Transverse colon (tissue), 4 donors: ENCODE results near the gene PHLDA2. TPM values are rescaled to one million over a fixed set of nuclear protein-coding genes. Genes with fewer than 3 reads are reported as not detected.
A peak's percentile ranks its signal among the peaks of the same experiment; 100 is the strongest.

Source experiments
- DNase-seq: peaks from one replicate; pipeline ENCODE4 v3.0.0-alpha.2; 2019
- H3K27ac ChIP-seq, 4 donors: fragments of 200-600 bp; sonication (generic); 2 replicates each; pipeline ENCODE4 v1.5.1; 2016 to 2018; ENCODE audit warnings: inconsistent platforms in 4 of 4
- H3K27me3 ChIP-seq: fragments of 200-600 bp; sonication (generic); 2 replicates; pipeline ENCODE4 v1.5.1; 2017; ENCODE audit warnings: inconsistent platforms
- H3K36me3 ChIP-seq, 4 donors: fragments of 200-600 bp; sonication (generic); 2 replicates each; pipeline ENCODE4 v1.5.1; 2017 to 2019; ENCODE audit warnings: inconsistent platforms in 4 of 4
- H3K4me1 ChIP-seq, 4 donors: fragments of 200-600 bp; sonication (generic); 2 replicates each; pipeline ENCODE4 v1.5.1; 2017 to 2020; ENCODE audit warnings: inconsistent platforms in 4 of 4
- H3K4me3 ChIP-seq, 4 donors: fragments of 200-600 bp; sonication (generic); 1 replicate in 1 of 4; 2 replicates in 3 of 4; pipeline versions ENCODE4 v1.5.1 to v1.6.1; 2017 to 2019; ENCODE audit warnings: inconsistent platforms in 4 of 4
- H3K9me3 ChIP-seq, 2 donors: fragments of 200-600 bp; sonication (generic); 2 replicates each; pipeline ENCODE4 v1.5.1; 2017 to 2019; ENCODE audit warnings: inconsistent platforms in 2 of 2
- CTCF ChIP-seq, 5 experiments: fragments of 200-600 bp in 3 of 5; fragments of 450-650 bp in 2 of 5; sonication (generic) in 3 of 5; IDR thresholded peaks; 1 replicate in 2 of 5; 2 replicates in 3 of 5; pipeline ENCODE4 v1.5.1; 2016 to 2017; ENCODE audit warnings: antibody characterized with exemption in 5 of 5, inconsistent platforms in 3 of 5, mild to moderate bottlenecking in 2 of 5, moderate library complexity in 1 of 5
- EP300 ChIP-seq: sonication (generic); formaldehyde crosslinking; IDR thresholded peaks from one replicate; pipeline ENCODE4 v1.6.1; 2017; ENCODE audit warnings: antibody characterized with exemption, low read depth
- POLR2A ChIP-seq: fragments of 450-650 bp; IDR thresholded peaks from one replicate; pipeline ENCODE4 v1.6.1; 2016; ENCODE audit warnings: antibody characterized with exemption, mild to moderate bottlenecking, moderate library complexity
- POLR2AphosphoS5 ChIP-seq, 3 donors: sonication (generic); formaldehyde crosslinking; IDR thresholded peaks; one replicate each; pipeline ENCODE4 v1.6.1; 2016; ENCODE audit warnings: antibody characterized with exemption in 3 of 3
- WGBS, 2 donors: methylation state at CpG; one replicate each; pipeline ENCODE4 v1.1.5; 2018; ENCODE audit warnings: low coverage in 1 of 2; 5-methylcytosine and 5-hydroxymethylcytosine counted together
- in situ Hi-C, 4 donors: fragments of 200-750 bp; cut with MboI; loops; one replicate each; pipeline versions ENCODE4 v1.15.0 to v1.15.1; 2017; ENCODE audit warnings: low sequenced_read_pairs in 3 of 4, low pct_ligation_motif_present in 1 of 4, low pct_unique_long_range_greater_than_20kb in 1 of 4
- intact Hi-C: fragments of 100-400 bp; cut with DNase I; formaldehyde crosslinking; loops from one replicate; pipeline ENCODE4 v1.15.1; 2023; ENCODE audit warnings: low total_unique reads
- total RNA-seq, 4 donors: library from RNA; depleted of rRNA; stranded (reverse); fragments of >200 nt; gene quantifications; one replicate each; pipeline ENCODE4 v1.1.0, GENCODE V29; 2016

The PHLDA2 gene
- total RNA-seq, 4 donors from 2014 or later = 8.2 to 16.2 TPM; not detected in 2

DNA sequence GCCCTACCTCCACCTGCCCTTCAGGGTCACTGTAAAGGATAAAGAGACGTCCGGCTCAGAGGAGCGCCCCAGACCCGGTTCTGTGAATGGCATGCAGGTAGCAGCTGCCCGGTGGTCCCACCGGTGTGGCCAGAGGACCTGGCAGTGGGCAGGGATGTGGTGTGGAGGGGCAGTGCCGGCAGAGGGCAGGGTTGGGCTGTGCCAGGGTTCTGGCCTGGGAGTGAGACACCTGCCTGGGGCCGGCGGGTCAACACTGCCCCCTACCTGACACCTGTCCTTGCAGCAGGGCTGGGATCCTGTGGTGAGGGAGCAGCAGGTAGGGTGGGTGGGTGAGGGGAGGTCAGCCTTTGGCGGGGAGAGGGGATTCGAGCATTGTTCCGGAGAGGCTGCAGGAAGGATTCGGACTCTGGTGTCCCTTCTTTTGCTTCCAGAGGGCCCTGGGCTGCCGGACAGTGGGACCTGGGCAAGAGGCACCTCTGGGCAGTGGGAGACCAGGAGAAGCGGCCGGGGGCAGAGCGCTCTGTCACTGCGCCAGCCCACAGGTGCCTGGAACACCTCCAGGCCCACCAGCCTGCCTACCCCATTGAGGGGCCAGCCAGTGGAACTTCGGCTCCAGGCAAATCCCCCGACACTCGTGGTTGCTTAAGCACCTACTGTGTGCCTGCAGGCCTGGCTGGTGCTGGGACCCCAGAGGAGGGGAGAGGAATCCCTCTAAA, 1.6 kb upstream of the PHLDA2 start:
- Histone ChIP-seq H3K27ac (peak overlapping the region; percentile 82 to 90 (median 84)), H3K4me1 (peaks cover 16 to 32% (median 27%) of the 10 kb centered on the region in 4 donors), H3K27me3 (no peaks in the 10 kb centered on the region), H3K36me3 (no peaks in the 10 kb centered on the region), H3K4me3 (peak overlapping the region in 3 of 4 donors; percentile 40 to 69 (median 51)), H3K9me3 (no peaks in the 10 kb centered on the region)
- no peak for TF ChIP-seq POLR2A
- no peak for TF ChIP-seq EP300
- TF ChIP-seq POLR2AphosphoS5 (IDR thresholded peaks at IDR 0.05) = peak in 2 of 3 donors; percentile 46 to 47
- peak; percentile 68 to 96 (median 82) for TF ChIP-seq CTCF (IDR thresholded peaks at IDR 0.05)
- in situ Hi-C loops (no loop called here), intact Hi-C loops (no loop called here)
- DNase-seq = peak; percentile 93
- WGBS, 2 donors = 30% methylated on average over 21 of the region's 21 CpGs; no CpG with 5 or more reads in 1 of the 2 donors

DNA sequence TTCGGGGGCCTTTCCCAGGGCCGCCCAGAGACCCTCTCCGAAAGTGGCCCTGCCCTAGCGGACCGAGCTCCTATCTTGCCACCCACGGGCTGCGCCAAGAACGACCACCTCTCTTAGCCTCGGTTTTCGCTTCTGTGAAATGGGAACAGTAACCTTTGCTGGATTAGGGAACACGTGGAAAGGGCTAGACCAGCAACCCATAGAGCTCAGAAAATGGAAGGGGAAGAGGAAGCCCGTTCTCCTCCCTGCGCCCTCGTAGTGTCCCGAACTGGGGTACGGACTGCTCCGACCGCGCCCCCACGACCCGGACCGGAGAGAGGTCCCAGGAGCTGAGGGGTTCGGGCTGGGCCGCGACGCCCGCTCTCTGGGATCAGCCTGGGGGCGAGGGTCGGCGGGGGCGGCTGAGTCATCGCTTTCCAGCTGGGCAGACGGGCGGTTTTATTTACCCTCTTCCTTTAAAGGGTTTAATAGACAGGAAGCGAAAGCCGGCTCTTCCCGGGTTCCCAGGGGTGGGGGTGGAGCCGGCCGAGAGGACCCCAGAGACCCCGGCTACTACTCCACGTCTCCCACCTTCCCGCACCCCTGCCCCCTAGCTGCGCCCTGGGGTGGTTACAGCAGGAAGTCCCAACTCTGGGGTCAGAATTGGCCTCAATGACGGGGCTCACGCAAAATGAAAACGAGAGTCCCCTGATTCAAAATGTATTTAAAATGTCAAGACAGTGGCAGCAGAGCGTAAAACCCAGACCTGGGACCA, 907 bp upstream of the PHLDA2 start:
- peak; percentile 79 for DNase-seq
- no peaks in the 10 kb centered on the region for H3K27me3 ChIP-seq
- 2% methylated on average over 45 of the region's 47 CpGs; no CpG with 5 or more reads in 1 of the 2 donors for WGBS, 2 donors
- TF ChIP-seq POLR2AphosphoS5 (IDR thresholded peaks at IDR 0.05) = peak in 2 of 3 donors; percentile 5 to 7
- TF ChIP-seq EP300 = no peak
- peak; percentile 6 for TF ChIP-seq POLR2A
- no peaks in the 10 kb centered on the region for H3K9me3 ChIP-seq
- in situ Hi-C loops = no loop called here
- H3K4me1 ChIP-seq = peaks cover 16 to 36% (median 32%) of the 10 kb centered on the region in 4 donors
- no peaks in the 10 kb centered on the region for H3K36me3 ChIP-seq
- peak overlapping the region; percentile 12 to 69 (median 46) for H3K4me3 ChIP-seq
- peak overlapping the region; percentile 82 to 90 (median 84) for H3K27ac ChIP-seq
- intact Hi-C loops = no loop called here

GRCh38 chr11:2929531-2929949, 320 bp upstream of the PHLDA2 start:
- peak overlapping the region; percentile 12 to 69 (median 46) for H3K4me3 ChIP-seq
- no peaks in the 10 kb centered on the region for H3K9me3 ChIP-seq
- WGBS, 2 donors = 0% methylated on average over 2 of the region's 48 CpGs; no CpG with 5 or more reads in 1 of the 2 donors
- H3K36me3 ChIP-seq = no peaks in the 10 kb centered on the region
- H3K27me3 ChIP-seq = no peaks in the 10 kb centered on the region
- H3K27ac ChIP-seq = peak overlapping the region; percentile 82 to 90 (median 84)
- TF ChIP-seq POLR2A (no peak), POLR2AphosphoS5 (IDR thresholded peaks at IDR 0.05) (peak in 1 of 3 donors; percentile 2)
- intact Hi-C loops = no loop called here
- in situ Hi-C loops = no loop called here
- DNase-seq = peak; percentile 88
- peaks cover 16 to 42% (median 38%) of the 10 kb centered on the region in 4 donors for H3K4me1 ChIP-seq

- intact Hi-C loops = no loop called here
- H3K4me1 ChIP-seq = peaks cover 16 to 52% (median 46%) of the 10 kb centered on the region in 4 donors
- peak overlapping the region; percentile 40 to 69 (median 52) for H3K4me3 ChIP-seq
- TF ChIP-seq EP300 = no peak
- TF ChIP-seq POLR2AphosphoS5 (IDR thresholded peaks at IDR 0.05) = peak in 1 of 3 donors; percentile 50
- no peak for TF ChIP-seq POLR2A
- DNase-seq = peak; percentile 64
- no peaks in the 10 kb centered on the region for H3K9me3 ChIP-seq
- no peaks in the 10 kb centered on the region for H3K27me3 ChIP-seq
- H3K27ac ChIP-seq = peak overlapping the region; percentile 82 to 90 (median 84)
- no peaks in the 10 kb centered on the region for H3K36me3 ChIP-seq
- in situ Hi-C loops = no loop called here
- WGBS, 2 donors = 34% methylated on average over 25 of the region's 25 CpGs; no CpG with 5 or more reads in 1 of the 2 donors
Observed at GRCh38 chr11:2927851-2928604, 1.2 kb downstream of the PHLDA2 start.

- H3K9me3 ChIP-seq = no peaks in the 10 kb centered on the region
- H3K4me1 ChIP-seq = peaks cover 16 to 52% (median 46%) of the 10 kb centered on the region in 4 donors
- H3K4me3 ChIP-seq = no peak overlapping the region
- no peak for TF ChIP-seq CTCF (IDR thresholded peaks at IDR 0.05)
- no peak for TF ChIP-seq EP300
- TF ChIP-seq POLR2AphosphoS5 (IDR thresholded peaks at IDR 0.05) = no peak
- no peak for TF ChIP-seq POLR2A
- peak; percentile 7 for DNase-seq
- 93% methylated on average over 12 of the region's 12 CpGs; no CpG with 5 or more reads in 1 of the 2 donors for WGBS, 2 donors
- H3K36me3 ChIP-seq = no peaks in the 10 kb centered on the region
- peak overlapping the region in 1 of 4 donors; percentile 85 for H3K27ac ChIP-seq
- intact Hi-C loops (no loop called here), in situ Hi-C loops (no loop called here)
- no peaks in the 10 kb centered on the region for H3K27me3 ChIP-seq
Observed at GRCh38 chr11:2927121-2927800, 2.0 kb downstream of the PHLDA2 start.
